HepG2 (cell line): Measurements from ENCODE around the gene MGAT4D. TPM values are rescaled to one million over a fixed set of nuclear protein-coding genes. Genes with fewer than 3 reads are reported as not detected.

ENCODE experiments used
- CEBPB ChIP-seq: IDR thresholded peaks from 2 replicates; pipeline ENCODE4 v1.6.1; 2011; ENCODE audit warnings: low read depth, low read length, improper control_type of control experiment, borderline replicate concordance
- CREB3 ChIP-seq: sonication (generic); formaldehyde crosslinking; IDR thresholded peaks from 2 replicates; pipeline ENCODE4 v1.5.0; 2020; ENCODE audit warnings: missing genetic modification reagents
- MBNL3 ChIP-seq: fragments of 250-450 bp; sonication (Bioruptor Pico); conservative IDR thresholded peaks from 2 replicates; pipeline ENCODE4 v1.8.0; 2022; ENCODE audit warnings: mild to moderate bottlenecking, inconsistent platforms
- MTA1 ChIP-seq: sonication (generic); formaldehyde crosslinking; IDR thresholded peaks from 2 replicates; pipeline ENCODE4 v1.4.0; 2020; ENCODE audit warnings: missing genetic modification reagents, mild to moderate bottlenecking, borderline replicate concordance
- NFATC3 ChIP-seq: sonication (generic); formaldehyde crosslinking; IDR thresholded peaks from 2 replicates; pipeline ENCODE4 v1.5.1; 2020; ENCODE audit warnings: mild to moderate bottlenecking, missing genetic modification reagents
- THYN1 ChIP-seq: sonication (generic); formaldehyde crosslinking; IDR thresholded peaks from 2 replicates; pipeline ENCODE4 v1.8.1; 2023; ENCODE audit warnings: low read depth, mild to moderate bottlenecking, moderate library complexity, missing genetic modification reagents, borderline replicate concordance
- ZNF124 ChIP-seq: sonication (generic); formaldehyde crosslinking; IDR thresholded peaks from 2 replicates; pipeline ENCODE4 v1.4.0; 2020; ENCODE audit warnings: missing genetic modification reagents
- ZNF564 ChIP-seq: sonication (generic); formaldehyde crosslinking; IDR thresholded peaks from 2 replicates; pipeline ENCODE4 v1.8.1; 2023; ENCODE audit warnings: mild to moderate bottlenecking, missing genetic modification reagents
- ZNF691 ChIP-seq: sonication (generic); formaldehyde crosslinking; IDR thresholded peaks from 2 replicates; pipeline ENCODE4 v1.4.0; 2020; ENCODE audit warnings: missing genetic modification reagents, low read depth, mild to moderate bottlenecking, borderline replicate concordance
- ZNF839 ChIP-seq: sonication (generic); formaldehyde crosslinking; IDR thresholded peaks from 2 replicates; pipeline ENCODE4 v1.4.0; 2020; ENCODE audit warnings: missing genetic modification reagents, mild to moderate bottlenecking, borderline replicate concordance
- polyA plus RNA-seq, 8 experiments: library from polyadenylated mRNA; depleted of rRNA in 3 of 8; stranded (reverse) in 7 of 8; unstranded in 1 of 8; fragments of >200 nt; fragmentation: Illumina TruSeq in 4 of 8; extraction: Trizol in 4 of 8; gene quantifications; 2 replicates each; pipeline versions ENCODE4 v1.2.1 to v1.2.3, GENCODE V29; 2011 to 2016; ENCODE audit warnings: low read depth in 4 of 8, missing spikeins in 1 of 8, mixed read lengths in 1 of 8; ENCODE audit not compliant: insufficient read depth in 1 of 8
- total RNA-seq, 5 experiments: library from RNA; depleted of rRNA; stranded (reverse); fragments of >200 nt; fragmentation: Illumina TruSeq; extraction: Trizol; gene quantifications; 2 replicates each; pipeline ENCODE4 v1.2.3, GENCODE V29; 2016; ENCODE audit warnings: low read depth in 1 of 5
- TF ChIP-seq, protein P1 (sequence below): sonication (generic); formaldehyde crosslinking; IDR thresholded peaks from 2 replicates; pipeline ENCODE4 v1.4.0; 2020; ENCODE audit warnings: missing genetic modification reagents
- TF ChIP-seq, protein P2 (sequence below): sonication (generic); formaldehyde crosslinking; IDR thresholded peaks from 2 replicates; pipeline ENCODE4 v1.4.0; 2020; ENCODE audit warnings: missing genetic modification reagents

The MGAT4D gene
- total and polyA plus RNA-seq, 2 of the 13 experiments (the other 11 are each of a cell fraction or from before 2014, with no cell fraction given): not detected

DNA sequence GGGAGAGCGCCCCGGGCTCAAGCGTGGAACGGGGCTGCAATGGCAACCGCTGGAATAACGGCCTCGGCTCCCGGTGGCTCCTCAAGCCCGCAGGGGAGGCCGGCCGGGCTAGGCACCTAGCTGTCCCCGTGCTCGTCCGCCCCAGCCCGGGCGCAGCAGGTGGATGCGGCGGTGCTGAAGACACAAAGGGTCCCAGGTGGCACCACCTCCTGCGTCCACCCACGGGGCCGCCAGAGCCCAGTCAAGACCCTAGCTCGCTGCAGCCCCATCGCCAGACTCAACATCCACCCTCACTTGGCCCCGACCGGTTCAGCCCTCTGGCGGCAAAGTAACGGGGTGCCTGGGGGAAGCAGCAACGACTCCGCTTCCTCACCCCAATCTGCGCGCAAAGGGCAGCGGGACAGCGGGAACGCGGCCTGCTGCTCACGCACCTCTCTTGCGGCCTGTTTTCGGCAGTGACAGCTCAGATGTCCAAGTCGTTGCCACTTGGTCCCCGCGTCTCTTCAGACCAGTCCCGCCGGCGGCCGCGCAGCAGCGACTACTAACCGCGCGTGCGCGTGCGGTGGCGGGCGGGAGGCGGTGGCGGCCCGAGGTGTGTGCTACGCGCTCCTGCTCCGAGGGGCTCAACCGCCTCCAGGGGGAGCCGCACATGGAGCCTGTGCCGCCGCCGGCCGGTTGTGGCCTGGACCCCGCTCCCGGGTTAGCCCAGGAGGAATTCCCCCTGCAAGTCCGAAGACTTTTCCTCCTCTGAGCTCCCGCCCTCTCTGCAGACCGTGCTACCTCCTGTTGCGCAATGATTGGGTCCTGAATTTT is 70.8 kb downstream of the MGAT4D start, which contains the start of gene CLGN (continued):
- TF ChIP-seq CREB3: no peak
- TF ChIP-seq ZNF124: no peak
- peak; percentile 97 for TF ChIP-seq CEBPB
- peak; percentile 65; the same call in 1 of the 2 replicates for TF ChIP-seq ZNF691 (CRISPR knock-in tag)
- TF ChIP-seq, protein P1, sequence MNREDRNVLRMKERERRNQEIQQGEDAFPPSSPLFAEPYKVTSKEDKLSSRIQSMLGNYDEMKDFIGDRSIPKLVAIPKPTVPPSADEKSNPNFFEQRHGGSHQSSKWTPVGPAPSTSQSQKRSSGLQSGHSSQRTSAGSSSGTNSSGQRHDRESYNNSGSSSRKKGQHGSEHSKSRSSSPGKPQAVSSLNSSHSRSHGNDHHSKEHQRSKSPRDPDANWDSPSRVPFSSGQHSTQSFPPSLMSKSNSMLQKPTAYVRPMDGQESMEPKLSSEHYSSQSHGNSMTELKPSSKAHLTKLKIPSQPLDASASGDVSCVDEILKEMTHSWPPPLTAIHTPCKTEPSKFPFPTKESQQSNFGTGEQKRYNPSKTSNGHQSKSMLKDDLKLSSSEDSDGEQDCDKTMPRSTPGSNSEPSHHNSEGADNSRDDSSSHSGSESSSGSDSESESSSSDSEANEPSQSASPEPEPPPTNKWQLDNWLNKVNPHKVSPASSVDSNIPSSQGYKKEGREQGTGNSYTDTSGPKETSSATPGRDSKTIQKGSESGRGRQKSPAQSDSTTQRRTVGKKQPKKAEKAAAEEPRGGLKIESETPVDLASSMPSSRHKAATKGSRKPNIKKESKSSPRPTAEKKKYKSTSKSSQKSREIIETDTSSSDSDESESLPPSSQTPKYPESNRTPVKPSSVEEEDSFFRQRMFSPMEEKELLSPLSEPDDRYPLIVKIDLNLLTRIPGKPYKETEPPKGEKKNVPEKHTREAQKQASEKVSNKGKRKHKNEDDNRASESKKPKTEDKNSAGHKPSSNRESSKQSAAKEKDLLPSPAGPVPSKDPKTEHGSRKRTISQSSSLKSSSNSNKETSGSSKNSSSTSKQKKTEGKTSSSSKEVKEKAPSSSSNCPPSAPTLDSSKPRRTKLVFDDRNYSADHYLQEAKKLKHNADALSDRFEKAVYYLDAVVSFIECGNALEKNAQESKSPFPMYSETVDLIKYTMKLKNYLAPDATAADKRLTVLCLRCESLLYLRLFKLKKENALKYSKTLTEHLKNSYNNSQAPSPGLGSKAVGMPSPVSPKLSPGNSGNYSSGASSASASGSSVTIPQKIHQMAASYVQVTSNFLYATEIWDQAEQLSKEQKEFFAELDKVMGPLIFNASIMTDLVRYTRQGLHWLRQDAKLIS (CRISPR knock-in tag): no peak
- TF ChIP-seq MBNL3 (CRISPR knock-in tag): no peak
- no peak for TF ChIP-seq THYN1 (CRISPR knock-in tag)
- TF ChIP-seq ZNF564: 0 out of 2 replicates have a peak, but pooled peaks have one; percentile 31
- TF ChIP-seq MTA1 (CRISPR knock-in tag): peak; percentile 87; the same call in 1 of the 2 replicates
- 0 out of 2 replicates have a peak, but pooled peaks have one; percentile 80 for TF ChIP-seq NFATC3 (CRISPR knock-in tag)
- TF ChIP-seq, protein P2, sequence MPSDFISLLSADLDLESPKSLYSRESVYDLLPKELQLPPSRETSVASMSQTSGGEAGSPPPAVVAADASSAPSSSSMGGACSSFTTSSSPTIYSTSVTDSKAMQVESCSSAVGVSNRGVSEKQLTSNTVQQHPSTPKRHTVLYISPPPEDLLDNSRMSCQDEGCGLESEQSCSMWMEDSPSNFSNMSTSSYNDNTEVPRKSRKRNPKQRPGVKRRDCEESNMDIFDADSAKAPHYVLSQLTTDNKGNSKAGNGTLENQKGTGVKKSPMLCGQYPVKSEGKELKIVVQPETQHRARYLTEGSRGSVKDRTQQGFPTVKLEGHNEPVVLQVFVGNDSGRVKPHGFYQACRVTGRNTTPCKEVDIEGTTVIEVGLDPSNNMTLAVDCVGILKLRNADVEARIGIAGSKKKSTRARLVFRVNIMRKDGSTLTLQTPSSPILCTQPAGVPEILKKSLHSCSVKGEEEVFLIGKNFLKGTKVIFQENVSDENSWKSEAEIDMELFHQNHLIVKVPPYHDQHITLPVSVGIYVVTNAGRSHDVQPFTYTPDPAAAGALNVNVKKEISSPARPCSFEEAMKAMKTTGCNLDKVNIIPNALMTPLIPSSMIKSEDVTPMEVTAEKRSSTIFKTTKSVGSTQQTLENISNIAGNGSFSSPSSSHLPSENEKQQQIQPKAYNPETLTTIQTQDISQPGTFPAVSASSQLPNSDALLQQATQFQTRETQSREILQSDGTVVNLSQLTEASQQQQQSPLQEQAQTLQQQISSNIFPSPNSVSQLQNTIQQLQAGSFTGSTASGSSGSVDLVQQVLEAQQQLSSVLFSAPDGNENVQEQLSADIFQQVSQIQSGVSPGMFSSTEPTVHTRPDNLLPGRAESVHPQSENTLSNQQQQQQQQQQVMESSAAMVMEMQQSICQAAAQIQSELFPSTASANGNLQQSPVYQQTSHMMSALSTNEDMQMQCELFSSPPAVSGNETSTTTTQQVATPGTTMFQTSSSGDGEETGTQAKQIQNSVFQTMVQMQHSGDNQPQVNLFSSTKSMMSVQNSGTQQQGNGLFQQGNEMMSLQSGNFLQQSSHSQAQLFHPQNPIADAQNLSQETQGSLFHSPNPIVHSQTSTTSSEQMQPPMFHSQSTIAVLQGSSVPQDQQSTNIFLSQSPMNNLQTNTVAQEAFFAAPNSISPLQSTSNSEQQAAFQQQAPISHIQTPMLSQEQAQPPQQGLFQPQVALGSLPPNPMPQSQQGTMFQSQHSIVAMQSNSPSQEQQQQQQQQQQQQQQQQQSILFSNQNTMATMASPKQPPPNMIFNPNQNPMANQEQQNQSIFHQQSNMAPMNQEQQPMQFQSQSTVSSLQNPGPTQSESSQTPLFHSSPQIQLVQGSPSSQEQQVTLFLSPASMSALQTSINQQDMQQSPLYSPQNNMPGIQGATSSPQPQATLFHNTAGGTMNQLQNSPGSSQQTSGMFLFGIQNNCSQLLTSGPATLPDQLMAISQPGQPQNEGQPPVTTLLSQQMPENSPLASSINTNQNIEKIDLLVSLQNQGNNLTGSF (CRISPR knock-in tag): no peak
- TF ChIP-seq ZNF839: 0 out of 2 replicates have a peak, but pooled peaks have one; percentile 39
